Progenitor cell of endocrine pancreas (in vitro differentiated cells): ENCODE results near the gene SOCS7. TPM values are rescaled to one million over a fixed set of nuclear protein-coding genes. Genes with fewer than 3 reads are reported as not detected.
A peak's percentile ranks its signal among the peaks of the same experiment; 100 is the strongest.

ENCODE experiments used
- DNase-seq: peaks from one replicate; pipeline ENCODE4 v3.0.0; 2021; ENCODE audit warnings: low spot score; ENCODE audit not compliant: unreplicated experiment
- H3K27ac Mint-ChIP-seq: 2 replicates; pipeline ENCODE4 v1.8.0; 2021; ENCODE audit warnings: mild to moderate bottlenecking, moderate library complexity, mixed read lengths
- H3K27me3 Mint-ChIP-seq: 2 replicates; pipeline ENCODE4 v1.8.0; 2021; ENCODE audit warnings: mixed read lengths
- H3K36me3 Mint-ChIP-seq: 2 replicates; pipeline ENCODE4 v1.8.0; 2022; ENCODE audit warnings: mixed read lengths; ENCODE audit not compliant: insufficient read depth
- H3K4me1 Mint-ChIP-seq: 2 replicates; pipeline ENCODE4 v1.8.0; 2021; ENCODE audit warnings: low read depth, mixed read lengths
- H3K4me3 Mint-ChIP-seq: 2 replicates; pipeline ENCODE4 v1.8.0; 2021; ENCODE audit warnings: low read depth, mild to moderate bottlenecking, moderate library complexity, mixed read lengths
- H3K9me3 Mint-ChIP-seq: 2 replicates; pipeline ENCODE4 v1.8.0; 2021; ENCODE audit warnings: low read depth, mixed read lengths
- total RNA-seq: library from RNA; stranded (reverse); gene quantifications from 2 replicates; pipeline ENCODE4 v1.2.1, GENCODE V29; 2021
- TF ChIP-seq, protein P1 (sequence below): fragments of 200-600 bp; sonication (generic); IDR thresholded peaks from one replicate; pipeline ENCODE4 v1.5.0; 2021; ENCODE audit warnings: antibody characterized with exemption, mild to moderate bottlenecking; ENCODE audit not compliant: unreplicated experiment

SOCS7 gene
- total RNA-seq, 1 donor from 2014 or later, result 31.6 TPM

DNA sequence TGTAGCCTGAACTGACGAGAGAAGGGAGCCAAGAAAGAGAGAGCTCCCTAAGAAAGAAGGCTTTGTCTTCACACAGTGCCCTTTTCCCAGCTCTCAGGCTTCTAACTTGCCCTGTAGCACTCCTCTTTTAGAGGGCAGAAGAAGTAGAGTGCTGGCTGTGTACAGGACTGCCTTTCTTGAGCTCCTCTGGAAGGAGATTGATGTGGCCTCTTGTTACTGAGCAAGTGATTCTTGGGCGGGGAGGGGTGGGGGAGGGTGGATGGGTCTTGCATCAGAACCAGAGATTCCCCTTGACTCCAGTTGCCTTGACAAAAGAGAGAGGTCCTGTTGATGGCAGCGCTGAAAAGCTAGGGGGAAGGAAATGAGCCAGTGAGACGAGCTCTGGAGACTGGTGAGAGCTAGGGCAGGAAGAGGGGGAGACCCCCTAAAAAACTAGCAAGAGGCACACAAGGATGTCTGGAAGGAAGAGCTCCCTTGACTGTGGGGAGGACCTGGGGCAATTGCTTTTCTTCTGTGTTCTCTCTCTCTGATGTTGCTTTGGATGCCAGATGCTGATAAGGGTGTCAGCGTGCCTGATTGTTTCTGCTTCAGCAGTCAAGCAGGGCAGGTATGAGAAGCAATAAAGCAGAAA is 26.3 kb upstream of the SOCS7 start:
- Mint-ChIP-seq H3K4me1 (peaks cover 19% of the 10 kb centered on the region), H3K27me3 (peaks cover 17% of the 10 kb centered on the region), H3K9me3 (no peaks in the 10 kb centered on the region), H3K36me3 (peaks cover 8% of the 10 kb centered on the region), H3K4me3 (no peak overlapping the region), H3K27ac (peak overlapping the region; percentile 26)
- no peak for DNase-seq
- TF ChIP-seq, protein P1, sequence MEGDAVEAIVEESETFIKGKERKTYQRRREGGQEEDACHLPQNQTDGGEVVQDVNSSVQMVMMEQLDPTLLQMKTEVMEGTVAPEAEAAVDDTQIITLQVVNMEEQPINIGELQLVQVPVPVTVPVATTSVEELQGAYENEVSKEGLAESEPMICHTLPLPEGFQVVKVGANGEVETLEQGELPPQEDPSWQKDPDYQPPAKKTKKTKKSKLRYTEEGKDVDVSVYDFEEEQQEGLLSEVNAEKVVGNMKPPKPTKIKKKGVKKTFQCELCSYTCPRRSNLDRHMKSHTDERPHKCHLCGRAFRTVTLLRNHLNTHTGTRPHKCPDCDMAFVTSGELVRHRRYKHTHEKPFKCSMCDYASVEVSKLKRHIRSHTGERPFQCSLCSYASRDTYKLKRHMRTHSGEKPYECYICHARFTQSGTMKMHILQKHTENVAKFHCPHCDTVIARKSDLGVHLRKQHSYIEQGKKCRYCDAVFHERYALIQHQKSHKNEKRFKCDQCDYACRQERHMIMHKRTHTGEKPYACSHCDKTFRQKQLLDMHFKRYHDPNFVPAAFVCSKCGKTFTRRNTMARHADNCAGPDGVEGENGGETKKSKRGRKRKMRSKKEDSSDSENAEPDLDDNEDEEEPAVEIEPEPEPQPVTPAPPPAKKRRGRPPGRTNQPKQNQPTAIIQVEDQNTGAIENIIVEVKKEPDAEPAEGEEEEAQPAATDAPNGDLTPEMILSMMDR, result no peak

DNA sequence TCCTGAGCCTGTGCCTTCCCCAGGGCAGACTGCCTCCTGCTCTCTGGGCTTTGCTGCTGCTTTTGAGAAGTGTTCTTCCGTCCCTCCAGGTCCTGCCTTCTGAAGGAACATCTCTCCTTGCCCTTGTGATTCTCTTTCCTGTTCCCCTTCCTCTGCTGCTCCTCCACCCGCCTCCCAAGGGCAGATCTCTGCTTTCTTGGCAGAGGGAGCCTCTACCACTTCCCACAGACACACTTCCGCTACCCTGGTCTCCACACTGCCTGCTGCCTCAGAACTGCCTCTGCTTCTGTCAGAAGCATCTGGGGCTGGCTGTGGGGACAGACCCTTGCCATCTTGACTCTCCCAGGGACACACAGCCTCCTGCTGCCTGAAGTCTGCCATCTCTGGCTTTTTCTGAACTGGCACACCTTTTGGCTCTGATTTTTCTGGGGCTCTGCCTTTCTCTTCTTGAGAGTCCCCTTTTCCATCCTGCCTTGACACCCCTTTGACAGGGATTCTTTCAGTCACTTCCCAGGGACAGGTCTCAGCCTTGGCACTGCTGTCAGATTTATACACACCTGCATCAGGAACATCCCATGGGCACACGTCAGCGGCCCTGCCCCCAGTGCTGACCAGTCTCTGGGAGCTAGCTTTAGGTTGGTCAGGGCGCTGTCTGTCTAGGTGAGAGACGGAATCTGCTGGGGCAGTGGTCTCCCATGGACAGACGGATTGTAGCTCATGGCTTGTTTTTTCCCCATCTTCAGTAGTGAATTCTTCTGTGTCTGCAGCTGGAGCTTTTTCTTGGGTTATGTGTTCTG is 24.4 kb upstream of the SOCS7 start:
- TF ChIP-seq, protein P1, result no peak
- Mint-ChIP-seq H3K4me1 (peaks cover 19% of the 10 kb centered on the region), H3K27ac (no peak overlapping the region), H3K4me3 (no peak overlapping the region), H3K36me3 (peaks cover 3% of the 10 kb centered on the region), H3K9me3 (no peaks in the 10 kb centered on the region), H3K27me3 (peaks cover 24% of the 10 kb centered on the region)
- no peak for DNase-seq

DNA sequence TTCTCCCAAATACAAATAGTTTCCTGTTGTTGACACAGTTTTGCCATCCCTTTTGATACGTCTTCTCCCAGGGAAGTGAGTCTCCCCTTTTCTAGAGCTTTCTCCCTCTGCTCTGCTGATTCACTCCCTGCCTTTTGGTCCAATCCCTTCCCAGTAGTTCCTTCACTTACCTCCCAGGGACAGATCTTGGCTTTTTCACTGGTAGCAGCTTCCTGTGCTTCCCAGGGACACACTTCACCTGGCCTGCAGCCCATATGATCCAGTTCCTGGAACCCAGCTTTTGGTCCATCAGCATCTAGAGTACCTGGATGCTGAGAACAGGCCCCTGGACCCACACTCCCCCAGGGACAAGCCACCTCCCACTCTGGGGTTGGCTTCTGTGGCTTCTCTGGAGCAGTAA is 23.7 kb upstream of the SOCS7 start:
- DNase-seq, result no peak
- Mint-ChIP-seq H3K36me3 (no peaks in the 10 kb centered on the region), H3K27ac (no peak overlapping the region), H3K27me3 (peaks cover 24% of the 10 kb centered on the region), H3K4me1 (peaks cover 19% of the 10 kb centered on the region), H3K4me3 (no peak overlapping the region), H3K9me3 (no peaks in the 10 kb centered on the region)
- TF ChIP-seq, protein P1, result no peak

DNA sequence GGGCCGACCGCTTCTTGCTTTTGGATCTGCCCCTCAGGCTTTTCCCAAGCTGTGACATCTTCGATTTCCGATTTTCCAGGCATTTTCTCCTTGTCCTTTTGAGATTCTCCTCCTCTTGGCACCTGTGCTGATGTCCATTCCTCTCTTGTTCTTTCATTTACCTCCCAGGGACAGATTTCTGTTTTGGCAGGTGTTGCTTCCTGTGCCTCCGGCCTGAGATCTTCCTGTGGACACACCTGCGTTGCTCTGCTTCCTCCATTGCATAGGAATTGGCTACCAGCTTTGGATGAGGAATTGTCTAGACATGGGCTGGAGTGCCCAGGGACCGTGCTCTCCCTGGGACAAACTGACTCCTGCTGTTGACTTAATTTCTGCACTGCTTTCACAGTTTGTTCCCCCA is 23.0 kb upstream of the SOCS7 start:
- no peaks in the 10 kb centered on the region for H3K9me3 Mint-ChIP-seq
- TF ChIP-seq, protein P1, result no peak
- H3K4me1 Mint-ChIP-seq, result peaks cover 19% of the 10 kb centered on the region
- no peak for DNase-seq
- peaks cover 27% of the 10 kb centered on the region for H3K27me3 Mint-ChIP-seq
- H3K27ac Mint-ChIP-seq, result no peak overlapping the region
- H3K36me3 Mint-ChIP-seq, result no peaks in the 10 kb centered on the region
- H3K4me3 Mint-ChIP-seq, result no peak overlapping the region

DNA sequence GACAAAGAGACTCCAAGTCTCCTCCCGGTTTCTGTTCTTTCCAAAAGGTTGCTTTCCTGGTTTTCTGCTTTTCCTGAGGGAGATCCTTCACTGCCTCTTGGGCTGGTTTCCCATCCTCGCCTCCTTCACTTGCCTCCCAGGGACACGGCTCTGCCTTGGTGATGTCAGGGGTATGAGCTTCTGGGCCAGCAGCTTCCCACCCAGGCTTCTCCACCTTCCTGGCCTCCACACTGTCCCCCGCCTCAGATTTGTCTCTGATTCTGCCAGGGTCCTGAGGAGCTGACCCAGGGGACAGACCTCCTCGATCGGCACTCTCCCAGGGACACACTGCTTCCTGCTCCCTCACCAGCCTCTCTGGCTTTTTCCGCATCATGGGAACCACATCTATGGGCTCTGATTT is 22.4 kb upstream of the SOCS7 start:
- H3K4me3 Mint-ChIP-seq, result no peak overlapping the region
- no peak for DNase-seq
- no peak overlapping the region for H3K27ac Mint-ChIP-seq
- no peaks in the 10 kb centered on the region for H3K9me3 Mint-ChIP-seq
- no peaks in the 10 kb centered on the region for H3K36me3 Mint-ChIP-seq
- H3K4me1 Mint-ChIP-seq, result peaks cover 14% of the 10 kb centered on the region
- TF ChIP-seq, protein P1, result no peak
- peaks cover 33% of the 10 kb centered on the region for H3K27me3 Mint-ChIP-seq
